HCT116 (cell line): ENCODE measurements around the gene MYLK. TPM values are rescaled to one million over a fixed set of nuclear protein-coding genes. Genes with fewer than 3 reads are reported as not detected.

ENCODE experiments used
- ATAC-seq: fragments of 200-7000 bp; cut with Tn5 transposase; 2 replicates; pipeline ENCODE4 v1.9.1; 2020; ENCODE audit warnings: mild to moderate bottlenecking, moderate library complexity
- BruUV-seq: library from RNA; stranded (reverse); fragments of 400-500 nt; replicated peaks from 2 replicates; lab custom pipeline; 2021; lab: Mats Ljungman, UMichigan
- CTCF ChIA-PET: fragments of 300-600 bp; sonication (Branson Sonifier 250); formaldehyde crosslinking; loops from one replicate; lab custom pipeline; 2021; ENCODE audit warnings: antibody characterized with exemption; lab: Charles Lee
- POLR2A ChIA-PET: fragments of 300-600, 350-600 bp; sonication (Branson Sonifier 250); formaldehyde crosslinking; loops from one replicate; lab custom pipeline; 2021; ENCODE audit warnings: antibody characterized with exemption; lab: Charles Lee
- RAD21 ChIA-PET, 2 experiments: fragments of 300-600 bp; sonication (Branson Sonifier 250); formaldehyde crosslinking; loops; one replicate each; lab custom pipeline; 2023; ENCODE audit warnings: low total read pairs in 2 of 2; ENCODE audit not compliant: uncharacterized antibody in 2 of 2, unreplicated experiment in 2 of 2, low non-redundant PET in 1 of 2; lab: Charles Lee
- DNase-seq: peaks from one replicate; pipeline ENCODE4 v3.0.0-alpha.2; 2010; ENCODE audit warnings: low read depth, low spot score
- H2AFZ ChIP-seq: fragments of 200-600 bp; shearing (Covaris generic), sonication (generic); 2 replicates; pipeline ENCODE4 v1.6.1; 2017; ENCODE audit warnings: low read depth, mixed run types, mixed read lengths, antibody characterized with exemption, low read length; ENCODE audit not compliant: poor library complexity, severe bottlenecking
- H3K27ac ChIP-seq: 2 replicates; pipeline ENCODE4 v1.5.1; 2012; ENCODE audit warnings: low read depth, low read length
- H3K27me3 ChIP-seq: fragments of 200-600 bp; sonication (generic); 2 replicates; pipeline ENCODE4 v1.6.1; 2016; ENCODE audit warnings: mixed run types, low read length, mixed read lengths; ENCODE audit not compliant: insufficient read depth
- H3K36me3 ChIP-seq, 2 experiments: fragments of 200-500 bp in 1 of 2; fragments of 200-600 bp in 1 of 2; sonication (Bioruptor generic) in 1 of 2; sonication (generic) in 1 of 2; 2 replicates each; pipeline versions ENCODE4 v1.5.1 to v1.6.1; 2014 to 2016; ENCODE audit warnings: low read length in 2 of 2, inconsistent platforms in 1 of 2, mixed read lengths in 1 of 2, mixed run types in 1 of 2; ENCODE audit not compliant: insufficient read depth in 2 of 2, control insufficient read depth in 1 of 2
- H3K4me1 ChIP-seq, 2 experiments: fragments of 200-600 bp in 1 of 2; sonication (generic) in 1 of 2; 2 replicates each; pipeline versions ENCODE4 v1.5.1 to v1.6.1; 2012 to 2017; ENCODE audit warnings: low read length in 2 of 2, inconsistent platforms in 1 of 2, mild to moderate bottlenecking in 1 of 2, mixed read lengths in 1 of 2, mixed run types in 1 of 2, moderate library complexity in 1 of 2; ENCODE audit not compliant: insufficient read depth in 2 of 2, control insufficient read depth in 1 of 2
- H3K4me2 ChIP-seq: fragments of 200-600 bp; sonication (generic); 2 replicates; pipeline ENCODE4 v1.6.1; 2017; ENCODE audit warnings: mixed run types, low read length, mixed read lengths
- H3K4me3 ChIP-seq, 2 experiments: fragments of 200-600 bp in 1 of 2; sonication (generic) in 1 of 2; replicated peaks in 1 of 2; 2 replicates each; pipeline ENCODE4 v1.5.1; 2011 to 2016; ENCODE audit warnings: low read length in 2 of 2, control low read depth in 1 of 2, low read depth in 1 of 2, mild to moderate bottlenecking in 1 of 2, mixed read lengths in 1 of 2, mixed run types in 1 of 2
- H3K79me2 ChIP-seq: fragments of 200-600 bp; sonication (generic); 2 replicates; pipeline ENCODE4 v1.6.1; 2017; ENCODE audit warnings: mild to moderate bottlenecking, mixed run types, low read length, moderate library complexity, mixed read lengths; ENCODE audit not compliant: insufficient read depth
- H3K9ac ChIP-seq: fragments of 200-600 bp; sonication (generic); 2 replicates; pipeline ENCODE4 v1.6.1; 2016; ENCODE audit warnings: low read length, mixed read lengths
- H3K9me2 ChIP-seq: fragments of 200-600 bp; sonication (generic), shearing (Covaris generic); 2 replicates; pipeline ENCODE4 v1.6.1; 2017; ENCODE audit warnings: mixed run types, mild to moderate bottlenecking, moderate library complexity; ENCODE audit not compliant: insufficient read depth
- H3K9me3 ChIP-seq, 2 experiments: fragments of 200-500 bp in 1 of 2; fragments of 200-600 bp in 1 of 2; sonication (Bioruptor generic) in 1 of 2; sonication (generic) in 1 of 2; 2 replicates each; pipeline ENCODE4 v1.6.1; 2014 to 2017; ENCODE audit warnings: low read length in 2 of 2, mixed read lengths in 2 of 2, inconsistent platforms in 1 of 2, low read depth in 1 of 2, mild to moderate bottlenecking in 1 of 2, mixed run types in 1 of 2, moderate library complexity in 1 of 2; ENCODE audit not compliant: control insufficient read depth in 1 of 2, insufficient read depth in 1 of 2
- H4K20me1 ChIP-seq: fragments of 200-600 bp; sonication (generic), shearing (Covaris generic); 2 replicates; pipeline ENCODE4 v1.6.1; 2017; ENCODE audit warnings: mixed run types, mild to moderate bottlenecking, moderate library complexity; ENCODE audit not compliant: insufficient read depth
- CBX3 ChIP-seq: IDR thresholded peaks from 2 replicates; pipeline ENCODE4 v1.6.1; 2012; ENCODE audit warnings: low read depth
- CEBPB ChIP-seq: IDR thresholded peaks from 2 replicates; pipeline ENCODE4 v1.6.1; 2012; ENCODE audit warnings: low read depth
- EGR1 ChIP-seq: IDR thresholded peaks from 2 replicates; pipeline ENCODE4 v1.6.1; 2012; ENCODE audit warnings: low read depth
- ELF1 ChIP-seq: IDR thresholded peaks from 2 replicates; pipeline ENCODE4 v1.6.1; 2012; ENCODE audit warnings: low read depth, borderline replicate concordance
- EZH2 ChIP-seq: fragments of 200-600 bp; sonication (generic); IDR thresholded peaks from 2 replicates; pipeline ENCODE4 v1.6.1; 2017; ENCODE audit warnings: antibody characterized with exemption, mixed run types
- JUND ChIP-seq: IDR thresholded peaks from 2 replicates; pipeline ENCODE4 v1.6.1; 2012
- MAX ChIP-seq: IDR thresholded peaks from 2 replicates; pipeline ENCODE4 v1.6.1; 2012
- POLR2A ChIP-seq: IDR thresholded peaks from 2 replicates; pipeline ENCODE4 v1.7.0; 2011; ENCODE audit warnings: borderline replicate concordance; ENCODE audit not compliant: insufficient read depth, insufficient read length; ENCODE audit errors: extremely low read depth
- POLR2AphosphoS5 ChIP-seq: IDR thresholded peaks from 2 replicates; pipeline ENCODE4 v1.6.1; 2011; ENCODE audit warnings: mild to moderate bottlenecking, low read depth, low read length, moderate library complexity
- RAD21 ChIP-seq: IDR thresholded peaks from 2 replicates; pipeline ENCODE4 v1.6.1; 2012; ENCODE audit warnings: low read depth, mild to moderate bottlenecking
- SP1 ChIP-seq: IDR thresholded peaks from 2 replicates; pipeline ENCODE4 v1.6.1; 2012; ENCODE audit warnings: low read depth
- TCF7L2 ChIP-seq: IDR thresholded peaks from 2 replicates; pipeline ENCODE4 v1.7.0; 2011; ENCODE audit warnings: borderline replicate concordance, inconsistent platforms; ENCODE audit not compliant: insufficient read depth, insufficient read length; ENCODE audit errors: extremely low read depth
- YY1 ChIP-seq: IDR thresholded peaks from 2 replicates; pipeline ENCODE4 v1.6.1; 2011; ENCODE audit warnings: low read length, low read depth, moderate library complexity, mild to moderate bottlenecking; ENCODE audit not compliant: insufficient replicate concordance; ENCODE audit errors: extremely low read depth
- ZNF274 ChIP-seq: fragments of 200-500 bp; sonication (Bioruptor generic); IDR thresholded peaks from 2 replicates; pipeline ENCODE4 v1.6.1; 2014; ENCODE audit warnings: mild to moderate bottlenecking, low read depth, low read length, inconsistent platforms
- intact Hi-C: fragments of 100-400 bp; cut with micrococcal nuclease; formaldehyde crosslinking; loops from 2 replicates; pipeline ENCODE4 v1.10.0; 2022
- total RNA-seq: library from RNA; stranded (reverse); gene quantifications from one replicate; pipeline ENCODE4 v1.2.1, GENCODE V29; 2021; ENCODE audit not compliant: unreplicated experiment
- TF ChIP-seq, protein P1 (sequence below), 3 experiments: fragments of 200-600 bp in 1 of 3; sonication (generic) in 1 of 3; IDR thresholded peaks in 2 of 3; conservative IDR thresholded peaks in 1 of 3; 2 replicates each; pipeline ENCODE4 v1.5.1; 2012 to 2017; ENCODE audit warnings: low read depth in 2 of 3, low read length in 2 of 3, antibody characterized with exemption in 1 of 3, borderline replicate concordance in 1 of 3, control low read depth in 1 of 3, mild to moderate bottlenecking in 1 of 3, mixed read lengths in 1 of 3, mixed run types in 1 of 3, moderate library complexity in 1 of 3; ENCODE audit not compliant: insufficient read depth in 1 of 3
- TF ChIP-seq, protein P2 (sequence below): IDR thresholded peaks from 2 replicates; pipeline ENCODE4 v1.6.1; 2012; ENCODE audit warnings: low read depth
- TF ChIP-seq, protein P3 (sequence below): IDR thresholded peaks from 2 replicates; pipeline ENCODE4 v1.6.1; 2012

MYLK gene
- total RNA-seq, 1 experiment from 2014 or later = 3.8 TPM

GRCh38 chr3:123859177-123859576, 25.0 kb downstream of the MYLK start:
- Histone ChIP-seq H3K79me2 (no peaks in the 10 kb centered on the region), H3K27me3 (no peaks in the 10 kb centered on the region), H3K4me1 (no peaks in the 10 kb centered on the region), H3K4me3 (no peak overlapping the region), H3K9me3 (no peaks in the 10 kb centered on the region), H3K4me2 (no peak overlapping the region), H2AFZ (no peak overlapping the region), H3K9ac (no peak overlapping the region), H3K36me3 (no peaks in the 10 kb centered on the region), H4K20me1 (no peaks in the 10 kb centered on the region), H3K9me2 (no peaks in the 10 kb centered on the region), H3K27ac (no peak overlapping the region)
- BruUV-seq = no TSS peak
- ATAC-seq = no peak
- TF ChIP-seq ZNF274 = no peak
- intact Hi-C loops = no loop called here
- ChIA-PET POLR2A (no interaction called here), CTCF (no interaction called here), RAD21 (no interaction called here)
- DNase-seq = no peak

GRCh38 chr3:123854905-123855304, 29.2 kb downstream of the MYLK start:
- ChIA-PET POLR2A (no interaction called here), RAD21 (no interaction called here), CTCF (no interaction called here)
- no peak overlapping the region for H3K9ac ChIP-seq
- TF ChIP-seq YY1 = no peak
- TF ChIP-seq, protein P1, sequence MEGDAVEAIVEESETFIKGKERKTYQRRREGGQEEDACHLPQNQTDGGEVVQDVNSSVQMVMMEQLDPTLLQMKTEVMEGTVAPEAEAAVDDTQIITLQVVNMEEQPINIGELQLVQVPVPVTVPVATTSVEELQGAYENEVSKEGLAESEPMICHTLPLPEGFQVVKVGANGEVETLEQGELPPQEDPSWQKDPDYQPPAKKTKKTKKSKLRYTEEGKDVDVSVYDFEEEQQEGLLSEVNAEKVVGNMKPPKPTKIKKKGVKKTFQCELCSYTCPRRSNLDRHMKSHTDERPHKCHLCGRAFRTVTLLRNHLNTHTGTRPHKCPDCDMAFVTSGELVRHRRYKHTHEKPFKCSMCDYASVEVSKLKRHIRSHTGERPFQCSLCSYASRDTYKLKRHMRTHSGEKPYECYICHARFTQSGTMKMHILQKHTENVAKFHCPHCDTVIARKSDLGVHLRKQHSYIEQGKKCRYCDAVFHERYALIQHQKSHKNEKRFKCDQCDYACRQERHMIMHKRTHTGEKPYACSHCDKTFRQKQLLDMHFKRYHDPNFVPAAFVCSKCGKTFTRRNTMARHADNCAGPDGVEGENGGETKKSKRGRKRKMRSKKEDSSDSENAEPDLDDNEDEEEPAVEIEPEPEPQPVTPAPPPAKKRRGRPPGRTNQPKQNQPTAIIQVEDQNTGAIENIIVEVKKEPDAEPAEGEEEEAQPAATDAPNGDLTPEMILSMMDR (IDR thresholded peaks at IDR 0.05 in 2 of 3, conservative IDR thresholded peaks at IDR 0.05 in 1 of 3; ENCODE audit: borderline replicate concordance in 1 of 3, insufficient read depth in 1 of 3, low read depth in 2 of 3, low read length in 2 of 3) = no peak
- no peak for TF ChIP-seq EZH2
- TF ChIP-seq ELF1 = no peak
- no peak for TF ChIP-seq SP1
- TF ChIP-seq, protein P2, sequence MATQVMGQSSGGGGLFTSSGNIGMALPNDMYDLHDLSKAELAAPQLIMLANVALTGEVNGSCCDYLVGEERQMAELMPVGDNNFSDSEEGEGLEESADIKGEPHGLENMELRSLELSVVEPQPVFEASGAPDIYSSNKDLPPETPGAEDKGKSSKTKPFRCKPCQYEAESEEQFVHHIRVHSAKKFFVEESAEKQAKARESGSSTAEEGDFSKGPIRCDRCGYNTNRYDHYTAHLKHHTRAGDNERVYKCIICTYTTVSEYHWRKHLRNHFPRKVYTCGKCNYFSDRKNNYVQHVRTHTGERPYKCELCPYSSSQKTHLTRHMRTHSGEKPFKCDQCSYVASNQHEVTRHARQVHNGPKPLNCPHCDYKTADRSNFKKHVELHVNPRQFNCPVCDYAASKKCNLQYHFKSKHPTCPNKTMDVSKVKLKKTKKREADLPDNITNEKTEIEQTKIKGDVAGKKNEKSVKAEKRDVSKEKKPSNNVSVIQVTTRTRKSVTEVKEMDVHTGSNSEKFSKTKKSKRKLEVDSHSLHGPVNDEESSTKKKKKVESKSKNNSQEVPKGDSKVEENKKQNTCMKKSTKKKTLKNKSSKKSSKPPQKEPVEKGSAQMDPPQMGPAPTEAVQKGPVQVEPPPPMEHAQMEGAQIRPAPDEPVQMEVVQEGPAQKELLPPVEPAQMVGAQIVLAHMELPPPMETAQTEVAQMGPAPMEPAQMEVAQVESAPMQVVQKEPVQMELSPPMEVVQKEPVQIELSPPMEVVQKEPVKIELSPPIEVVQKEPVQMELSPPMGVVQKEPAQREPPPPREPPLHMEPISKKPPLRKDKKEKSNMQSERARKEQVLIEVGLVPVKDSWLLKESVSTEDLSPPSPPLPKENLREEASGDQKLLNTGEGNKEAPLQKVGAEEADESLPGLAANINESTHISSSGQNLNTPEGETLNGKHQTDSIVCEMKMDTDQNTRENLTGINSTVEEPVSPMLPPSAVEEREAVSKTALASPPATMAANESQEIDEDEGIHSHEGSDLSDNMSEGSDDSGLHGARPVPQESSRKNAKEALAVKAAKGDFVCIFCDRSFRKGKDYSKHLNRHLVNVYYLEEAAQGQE = no peak
- TF ChIP-seq POLR2AphosphoS5 = no peak
- no peak for TF ChIP-seq TCF7L2
- TF ChIP-seq MAX = no peak
- TF ChIP-seq, protein P3, sequence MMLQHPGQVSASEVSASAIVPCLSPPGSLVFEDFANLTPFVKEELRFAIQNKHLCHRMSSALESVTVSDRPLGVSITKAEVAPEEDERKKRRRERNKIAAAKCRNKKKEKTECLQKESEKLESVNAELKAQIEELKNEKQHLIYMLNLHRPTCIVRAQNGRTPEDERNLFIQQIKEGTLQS = no peak
- TF ChIP-seq RAD21 = no peak
- TF ChIP-seq CEBPB = no peak
- no peak for TF ChIP-seq POLR2A
- no peak for TF ChIP-seq JUND
- no peak for TF ChIP-seq EGR1
- no peak for TF ChIP-seq CBX3
- no peak overlapping the region for H3K4me3 ChIP-seq
- no peaks in the 10 kb centered on the region for H3K4me1 ChIP-seq
- no peaks in the 10 kb centered on the region for H3K9me3 ChIP-seq
- H3K4me2 ChIP-seq = no peak overlapping the region
- H2AFZ ChIP-seq = no peak overlapping the region
- ATAC-seq (no peak), DNase-seq (no peak)
- H3K27me3 ChIP-seq = no peaks in the 10 kb centered on the region
- no peaks in the 10 kb centered on the region for H3K79me2 ChIP-seq
- H4K20me1 ChIP-seq = no peaks in the 10 kb centered on the region
- H3K36me3 ChIP-seq = no peaks in the 10 kb centered on the region
- intact Hi-C loops = no loop called here
- H3K27ac ChIP-seq = no peak overlapping the region
- BruUV-seq = no TSS peak
- H3K9me2 ChIP-seq = no peaks in the 10 kb centered on the region
